IMR-90 (cell line): Measurements from ENCODE around the gene FBXW11. TPM values are rescaled to one million over a fixed set of nuclear protein-coding genes. Genes with fewer than 3 reads are reported as not detected.
"Not testable (repeated sequence)": the region's sequence is repeated elsewhere in the genome, so short reads cannot be mapped to it uniquely, and the experiment has no call there.

Experiments used
- ATAC-seq: fragments of 200-7000 bp; cut with Tn5 transposase; 2 replicates; pipeline ENCODE4 v1.9.1; 2020; ENCODE audit warnings: low read depth, mild to moderate bottlenecking, moderate library complexity
- BruUV-seq: library from RNA; stranded (reverse); fragments of 400-500 nt; replicated peaks from 2 replicates; lab custom pipeline; 2021; lab: Mats Ljungman, UMichigan
- CTCF ChIA-PET: fragments of 300-600 bp; formaldehyde crosslinking; extraction: SDS; loops from one replicate; lab custom pipeline; 2021; ENCODE audit warnings: antibody characterized with exemption; lab: Yijun Ruan, JAX
- POLR2A ChIA-PET: fragments of 300-600 bp; sonication (Branson Sonifier 250); formaldehyde crosslinking; loops from one replicate; lab custom pipeline; 2022; ENCODE audit warnings: antibody characterized with exemption; ENCODE audit not compliant: unreplicated experiment; lab: Charles Lee
- DNase-seq: peaks from one replicate; pipeline ENCODE4 v3.0.0; 2013
- H2AFZ ChIP-seq: replicated peaks from 2 replicates; pipeline ENCODE3; 2013; ENCODE audit warnings: low read length, mild to moderate bottlenecking; ENCODE audit not compliant: poor library complexity
- H2AK5ac ChIP-seq: 2 replicates; pipeline ENCODE4 v1.6.1; 2013; ENCODE audit warnings: low read depth, low read length, inconsistent platforms
- H2AK9ac ChIP-seq: replicated peaks from 2 replicates; pipeline ENCODE3; 2013; ENCODE audit warnings: mild to moderate bottlenecking, low read depth, low read length, moderate library complexity; ENCODE audit not compliant: poor library complexity
- H2BK120ac ChIP-seq: 2 replicates; pipeline ENCODE4 v1.6.1; 2013; ENCODE audit warnings: low read depth, low read length, inconsistent platforms
- H2BK15ac ChIP-seq: 3 replicates; pipeline ENCODE4 v1.6.1; 2013; ENCODE audit warnings: low read depth, low read length, inconsistent platforms
- H2BK20ac ChIP-seq: 2 replicates; pipeline ENCODE4 v1.6.1; 2013; ENCODE audit warnings: low read depth, mild to moderate bottlenecking, inconsistent platforms, low read length, moderate library complexity
- H2BK5ac ChIP-seq: 2 replicates; pipeline ENCODE4 v1.6.1; 2013; ENCODE audit warnings: mild to moderate bottlenecking, low read depth, low read length, inconsistent platforms; ENCODE audit not compliant: poor library complexity, severe bottlenecking
- H3K14ac ChIP-seq: replicated peaks from 2 replicates; pipeline ENCODE4 v1.6.1; 2013; ENCODE audit warnings: low read depth, low read length, inconsistent platforms
- H3K18ac ChIP-seq: 2 replicates; pipeline ENCODE4 v1.6.1; 2013; ENCODE audit warnings: low read depth, low read length, control low read depth
- H3K23ac ChIP-seq: 2 replicates; pipeline ENCODE4 v1.6.1; 2013; ENCODE audit warnings: low read depth, low read length, inconsistent platforms
- H3K27ac ChIP-seq: 2 replicates; pipeline ENCODE4 v1.5.1; 2013; ENCODE audit warnings: mild to moderate bottlenecking, control low read depth, low read length; ENCODE audit not compliant: insufficient read depth
- H3K27me3 ChIP-seq: 2 replicates; pipeline ENCODE4 v1.6.1; 2013; ENCODE audit warnings: low read length; ENCODE audit not compliant: control insufficient read depth, insufficient read depth
- H3K36me3 ChIP-seq: 2 replicates; pipeline ENCODE4 v1.6.1; 2013; ENCODE audit warnings: low read length, mixed read lengths; ENCODE audit not compliant: control insufficient read depth, insufficient read depth
- H3K4ac ChIP-seq: 2 replicates; pipeline ENCODE4 v1.6.1; 2013; ENCODE audit warnings: low read depth, low read length, inconsistent platforms
- H3K4me1 ChIP-seq: 2 replicates; pipeline ENCODE4 v1.6.1; 2013; ENCODE audit warnings: low read length, mixed read lengths; ENCODE audit not compliant: control insufficient read depth, insufficient read depth
- H3K4me2 ChIP-seq: 2 replicates; pipeline ENCODE4 v1.6.1; 2013; ENCODE audit warnings: low read depth, mild to moderate bottlenecking, control low read depth, low read length, moderate library complexity
- H3K4me3 ChIP-seq: 2 replicates; pipeline ENCODE4 v1.5.1; 2013; ENCODE audit warnings: low read depth, mild to moderate bottlenecking, control low read depth, low read length, moderate library complexity; ENCODE audit not compliant: insufficient read depth
- H3K56ac ChIP-seq: 2 replicates; pipeline ENCODE4 v1.6.1; 2013; ENCODE audit warnings: low read length, inconsistent platforms; ENCODE audit not compliant: insufficient read depth; ENCODE audit errors: extremely low read depth
- H3K79me1 ChIP-seq, 2 experiments: 2 replicates each; pipeline ENCODE4 v1.6.1; 2013; ENCODE audit warnings: low read length in 2 of 2, inconsistent platforms in 1 of 2, low read depth in 1 of 2
- H3K9ac ChIP-seq: 2 replicates; pipeline ENCODE4 v1.6.1; 2013; ENCODE audit warnings: low read depth, low read length, control low read depth
- H3K9me1 ChIP-seq: 2 replicates; pipeline ENCODE4 v1.6.1; 2013; ENCODE audit warnings: low read length, inconsistent platforms; ENCODE audit not compliant: insufficient read depth
- H3K9me3 ChIP-seq: 2 replicates; pipeline ENCODE4 v1.6.1; 2013; ENCODE audit warnings: low read length; ENCODE audit not compliant: control insufficient read depth, insufficient read depth
- H4K20me1 ChIP-seq: 2 replicates; pipeline ENCODE4 v1.6.1; 2013; ENCODE audit warnings: low read length, inconsistent platforms; ENCODE audit not compliant: insufficient read depth
- H4K5ac ChIP-seq: 2 replicates; pipeline ENCODE4 v1.6.1; 2013; ENCODE audit warnings: mild to moderate bottlenecking, low read depth, low read length, control low read depth
- H4K8ac ChIP-seq, 2 experiments: 2 replicates each; pipeline ENCODE4 v1.6.1; 2013; ENCODE audit warnings: low read depth in 2 of 2, low read length in 2 of 2, control low read depth in 1 of 2, inconsistent platforms in 1 of 2
- H4K91ac ChIP-seq: 2 replicates; pipeline ENCODE4 v1.6.1; 2013; ENCODE audit warnings: low read depth, low read length, inconsistent platforms; ENCODE audit not compliant: insufficient read depth
- WGBS, 2 experiments: methylation state at CpG; one replicate each; pipeline versions ENCODE4 v1.1.5 to v1.1.7; 2013; ENCODE audit warnings: missing lambda C conversion rate in 2 of 2; ENCODE audit not compliant: insufficient read length in 1 of 2; ENCODE audit errors: extremely low coverage in 2 of 2; 5-methylcytosine and 5-hydroxymethylcytosine counted together
- dilution Hi-C: fragments of 300-500 bp; cut with HindIII; formaldehyde crosslinking; loops from one replicate; pipeline ENCODE4 v1.14.3; 2018; ENCODE audit warnings: low sequenced_read_pairs; ENCODE audit not compliant: unreplicated experiment
- in situ Hi-C: fragments of 300-500 bp; cut with MboI; formaldehyde crosslinking; loops from 3 replicates; pipeline ENCODE4 v1.14.3; 2019; ENCODE audit warnings: low sequenced_read_pairs, inconsistent platforms, mixed read lengths
- intact Hi-C: fragments of 100-400 bp; cut with micrococcal nuclease; formaldehyde crosslinking; loops from 2 replicates; pipeline ENCODE4 v1.10.0; 2022
- polyA plus RNA-seq, 3 experiments: library from polyadenylated mRNA; depleted of rRNA; stranded (reverse); fragments of >200 nt; gene quantifications; 2 replicates each; pipeline ENCODE4 v1.2.3, GENCODE V29; 2012; ENCODE audit warnings: low replicate concordance in 1 of 3
- total RNA-seq: library from RNA; depleted of rRNA; stranded (reverse); fragments of >200 nt; gene quantifications from 2 replicates; pipeline ENCODE4 v1.2.3, GENCODE V29; 2012

FBXW11 gene
- total and polyA plus RNA-seq, 2 of the 4 experiments (the other 2 are of a cell fraction): 34.3 to 97.1 TPM

DNA sequence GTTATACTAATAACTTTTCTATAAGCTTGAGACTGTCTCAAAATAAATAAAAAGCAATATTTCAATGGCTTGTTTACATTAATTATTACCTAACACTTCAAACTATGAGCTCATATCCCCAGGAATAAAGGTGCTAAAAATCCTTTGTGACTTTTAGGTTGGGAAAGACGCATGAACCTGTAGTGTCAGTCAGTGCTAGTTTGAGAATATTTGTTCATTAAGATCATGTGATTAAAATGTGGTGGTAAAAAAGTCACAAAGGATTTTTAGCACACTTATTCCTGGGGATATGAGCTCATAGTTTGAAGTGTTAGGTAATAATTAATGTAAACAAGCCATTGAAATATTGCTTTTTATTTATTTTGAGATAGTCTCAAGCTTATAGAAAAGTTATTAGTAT lies 64.8 kb downstream of the FBXW11 start:
- H3K18ac ChIP-seq, intact Hi-C loops, H4K8ac ChIP-seq, H2AFZ ChIP-seq, H2BK15ac ChIP-seq, H2AK5ac ChIP-seq, H3K9me3 ChIP-seq, BruUV-seq, H3K23ac ChIP-seq, H3K9me1 ChIP-seq, H2AK9ac ChIP-seq, H3K27me3 ChIP-seq, H3K36me3 ChIP-seq, ATAC-seq, H3K14ac ChIP-seq, H3K9ac ChIP-seq, H4K5ac ChIP-seq, dilution Hi-C loops, CTCF ChIA-PET, H2BK120ac ChIP-seq, H4K91ac ChIP-seq, H2BK5ac ChIP-seq, DNase-seq, H3K27ac ChIP-seq, POLR2A ChIA-PET, H2BK20ac ChIP-seq, H3K4me2 ChIP-seq, H3K4ac ChIP-seq, H3K4me3 ChIP-seq, in situ Hi-C loops, H3K4me1 ChIP-seq, H3K56ac ChIP-seq: not testable (repeated sequence)
- Histone ChIP-seq H3K79me1 (peaks cover 33 to 54% of the 10 kb centered on the region in 2 experiments), H4K20me1 (peaks cover 47% of the 10 kb centered on the region)
- WGBS, 2 experiments: no CpG with 5 or more reads among the region's 1 CpG

- H2BK15ac ChIP-seq, H3K18ac ChIP-seq, DNase-seq, H3K36me3 ChIP-seq, H2AK5ac ChIP-seq, H3K9ac ChIP-seq, H3K56ac ChIP-seq, H2BK5ac ChIP-seq, H4K8ac ChIP-seq, POLR2A ChIA-PET, H3K9me1 ChIP-seq, H3K9me3 ChIP-seq, H3K27ac ChIP-seq, H2BK20ac ChIP-seq, H4K91ac ChIP-seq, ATAC-seq, dilution Hi-C loops, H3K23ac ChIP-seq, H3K27me3 ChIP-seq, in situ Hi-C loops, H2AK9ac ChIP-seq, H4K5ac ChIP-seq, H3K14ac ChIP-seq, intact Hi-C loops, H3K4me3 ChIP-seq, H3K4me1 ChIP-seq, H3K4ac ChIP-seq, H3K4me2 ChIP-seq, BruUV-seq, H2BK120ac ChIP-seq, CTCF ChIA-PET, H2AFZ ChIP-seq: not testable (repeated sequence)
- no CpG with 5 or more reads among the region's 5 CpGs for WGBS, 2 experiments
- H3K79me1 ChIP-seq: peaks cover 33 to 54% of the 10 kb centered on the region in 2 experiments
- peaks cover 45% of the 10 kb centered on the region for H4K20me1 ChIP-seq
Measured at GRCh38 chr5:171941275-171941674, 65.2 kb downstream of the FBXW11 start.
